ENCODE data around the gene PRKN. TPM values are rescaled to one million over a fixed set of nuclear protein-coding genes. Genes with fewer than 3 reads are reported as not detected.

The PRKN gene
- total and polyA plus RNA-seq, 8 donors, result 0.82 to 7.2 (median 2.9) TPM

- no peak for TF ChIP-seq CTCF (IDR thresholded peaks at IDR 0.05)
- 83 to 85% methylated on average over 5 of the region's 5 CpGs for WGBS, 2 donors
- FAIRE-seq (no peak), ATAC-seq (no peak), DNase-seq (no peak)
- H3K9me3 ChIP-seq, result no peaks in the 10 kb centered on the region
- no peak overlapping the region for H3K27ac ChIP-seq
- no peak overlapping the region for H3K4me3 ChIP-seq
- intact Hi-C loops (cut with DNase I), result no loop called here
- no peaks in the 10 kb centered on the region for H3K4me1 ChIP-seq
- H3K27me3 ChIP-seq, result no peaks in the 10 kb centered on the region
- no peaks in the 10 kb centered on the region for H3K36me3 ChIP-seq
Measured at GRCh38 chr6:162441991-162442390, 285.6 kb downstream of the PRKN start.

GRCh38 chr6:162438980-162439379 lies 288.6 kb downstream of the PRKN start:
- intact Hi-C loops (cut with DNase I), result no loop called here
- DNase-seq (no peak), ATAC-seq (no peak), FAIRE-seq (no peak)
- H3K4me1 ChIP-seq, result no peaks in the 10 kb centered on the region
- 92 to 94% methylated on average over 2 of the region's 2 CpGs for WGBS, 2 donors
- no peaks in the 10 kb centered on the region for H3K36me3 ChIP-seq
- no peak overlapping the region for H3K27ac ChIP-seq
- no peak overlapping the region for H3K4me3 ChIP-seq
- H3K9me3 ChIP-seq, result no peaks in the 10 kb centered on the region
- TF ChIP-seq CTCF (IDR thresholded peaks at IDR 0.05), result no peak
- H3K27me3 ChIP-seq, result no peaks in the 10 kb centered on the region

GRCh38 chr6:162435071-162435470 lies 292.5 kb downstream of the PRKN start:
- no peak for TF ChIP-seq CTCF (IDR thresholded peaks at IDR 0.05)
- no peak overlapping the region for H3K27ac ChIP-seq
- no peaks in the 10 kb centered on the region for H3K9me3 ChIP-seq
- H3K4me1 ChIP-seq, result no peaks in the 10 kb centered on the region
- no peak overlapping the region for H3K4me3 ChIP-seq
- no peaks in the 10 kb centered on the region for H3K36me3 ChIP-seq
- no peaks in the 10 kb centered on the region for H3K27me3 ChIP-seq
- no peak for DNase-seq
- ATAC-seq, result no peak
- intact Hi-C loops (cut with DNase I), result no loop called here
- FAIRE-seq, result no peak

DNA sequence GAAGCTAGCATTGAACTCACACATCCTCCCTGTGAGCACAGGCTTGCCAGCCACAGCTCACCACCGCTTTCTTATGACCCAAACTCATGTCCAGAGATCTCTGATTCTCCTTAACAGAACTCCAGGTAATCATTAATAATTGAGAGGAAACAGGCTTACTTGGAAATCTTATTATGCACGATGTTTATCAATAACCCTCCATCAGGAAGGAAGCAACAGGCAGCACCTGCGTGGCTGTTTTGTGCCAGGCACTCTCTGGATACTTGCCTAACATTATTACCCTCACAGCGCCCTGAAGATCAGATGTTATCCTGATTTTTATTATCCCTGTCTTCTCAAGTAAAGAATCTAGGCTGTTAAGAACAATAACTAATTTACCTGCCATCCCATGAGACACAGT lies 306.6 kb downstream of the PRKN start:
- no peak for TF ChIP-seq CTCF (IDR thresholded peaks at IDR 0.05)
- no peak overlapping the region for H3K4me3 ChIP-seq
- no peaks in the 10 kb centered on the region for H3K9me3 ChIP-seq
- FAIRE-seq (no peak), DNase-seq (no peak), ATAC-seq (no peak)
- intact Hi-C loops (cut with DNase I), result no loop called here
- H3K27ac ChIP-seq, result no peak overlapping the region
- H3K27me3 ChIP-seq, result no peaks in the 10 kb centered on the region
- no peaks in the 10 kb centered on the region for H3K36me3 ChIP-seq
- 53 to 69% methylated on average over 4 of the region's 4 CpGs for WGBS, 2 donors
- H3K4me1 ChIP-seq, result no peaks in the 10 kb centered on the region

DNA sequence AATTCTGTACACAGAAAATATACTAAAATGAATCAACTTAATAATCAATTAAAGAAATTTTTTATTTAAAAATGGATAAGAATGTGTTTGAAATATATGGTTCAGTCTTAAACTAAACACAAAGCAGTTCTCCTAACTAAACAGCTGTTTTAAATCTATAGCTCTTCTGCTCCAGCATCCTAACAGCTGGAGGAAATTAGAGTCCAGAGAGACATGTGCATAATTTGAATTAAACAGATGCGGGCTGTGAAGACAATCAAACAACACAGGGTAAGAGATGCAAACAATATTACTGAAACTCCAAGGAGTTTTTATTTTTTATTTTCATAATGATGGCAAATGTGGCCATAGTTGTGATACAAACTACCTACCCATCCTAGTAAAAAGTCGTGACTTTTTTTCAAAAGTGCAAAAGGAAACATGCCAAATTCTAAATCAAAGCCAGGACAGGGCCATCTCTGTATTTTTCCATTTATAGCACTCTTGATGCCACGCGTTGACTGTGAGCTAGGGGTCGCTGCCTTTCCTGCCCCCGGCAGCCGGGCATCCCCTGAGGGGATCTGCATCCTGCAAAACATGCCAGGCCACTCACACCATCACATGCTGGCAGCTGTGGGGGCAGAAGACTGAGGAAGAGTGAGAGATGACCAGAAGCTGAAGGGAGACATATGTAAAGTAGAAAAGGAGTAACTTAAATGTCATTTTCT lies 310.6 kb downstream of the PRKN start:
- no peak for ATAC-seq
- no peak overlapping the region for H3K4me3 ChIP-seq
- TF ChIP-seq CTCF (IDR thresholded peaks at IDR 0.05), result no peak
- H3K27ac ChIP-seq, result no peak overlapping the region
- FAIRE-seq, result no peak
- intact Hi-C loops (cut with DNase I), result no loop called here
- H3K36me3 ChIP-seq, result no peaks in the 10 kb centered on the region
- no peaks in the 10 kb centered on the region for H3K4me1 ChIP-seq
- DNase-seq, result no peak
- 84 to 86% methylated on average over 7 of the region's 7 CpGs for whole genome bisulfite sequencing, 2 donors
- H3K27me3 ChIP-seq, result no peaks in the 10 kb centered on the region
- H3K9me3 ChIP-seq, result no peaks in the 10 kb centered on the region

Data from pancreas (tissue), 10 donors.